Activated naive CD4-positive, alpha-beta T cell treated with anti-CD3 and anti-CD28 coated beads for 36 hours (primary cell): ENCODE results near the gene MRPL1. TPM values are rescaled to one million over a fixed set of nuclear protein-coding genes. Genes with fewer than 3 reads are reported as not detected.

Experiments used
- CTCF ChIA-PET: fragments of 350-600 bp; sonication (Branson Sonifier 250); formaldehyde crosslinking; loops from one replicate; lab custom pipeline; 2021; ENCODE audit warnings: antibody characterized with exemption; lab: Charles Lee
- DNase-seq: peaks from one replicate; pipeline ENCODE4 v3.0.0-alpha.2; 2020
- H3K27ac Mint-ChIP-seq: one replicate; pipeline ENCODE4 v1.8.0; 2021; ENCODE audit warnings: mild to moderate bottlenecking, mixed read lengths
- H3K27me3 Mint-ChIP-seq: one replicate; pipeline ENCODE4 v1.8.0; 2021; ENCODE audit warnings: low read depth, mixed read lengths
- H3K36me3 Mint-ChIP-seq: one replicate; pipeline ENCODE4 v1.8.0; 2021; ENCODE audit warnings: low read depth, mixed read lengths
- H3K4me1 Mint-ChIP-seq: one replicate; pipeline ENCODE4 v1.8.0; 2021; ENCODE audit warnings: low read depth, mixed read lengths
- H3K4me3 Mint-ChIP-seq: one replicate; pipeline ENCODE4 v1.8.0; 2021; ENCODE audit warnings: mild to moderate bottlenecking, moderate library complexity, mixed read lengths
- H3K9me3 Mint-ChIP-seq: one replicate; pipeline ENCODE4 v1.8.0; 2021; ENCODE audit warnings: mixed read lengths
- intact Hi-C: fragments of 100-400 bp; cut with micrococcal nuclease; formaldehyde crosslinking; loops from one replicate; pipeline ENCODE4 v1.15.1; 2023
- total RNA-seq, 2 experiments: library from RNA; stranded (reverse); gene quantifications; one replicate each; pipeline ENCODE4 v1.2.3, GENCODE V29; 2021

Gene MRPL1
- 10 to 100 TPM; 37.5 to 39.8 TPM for total RNA-seq

DNA sequence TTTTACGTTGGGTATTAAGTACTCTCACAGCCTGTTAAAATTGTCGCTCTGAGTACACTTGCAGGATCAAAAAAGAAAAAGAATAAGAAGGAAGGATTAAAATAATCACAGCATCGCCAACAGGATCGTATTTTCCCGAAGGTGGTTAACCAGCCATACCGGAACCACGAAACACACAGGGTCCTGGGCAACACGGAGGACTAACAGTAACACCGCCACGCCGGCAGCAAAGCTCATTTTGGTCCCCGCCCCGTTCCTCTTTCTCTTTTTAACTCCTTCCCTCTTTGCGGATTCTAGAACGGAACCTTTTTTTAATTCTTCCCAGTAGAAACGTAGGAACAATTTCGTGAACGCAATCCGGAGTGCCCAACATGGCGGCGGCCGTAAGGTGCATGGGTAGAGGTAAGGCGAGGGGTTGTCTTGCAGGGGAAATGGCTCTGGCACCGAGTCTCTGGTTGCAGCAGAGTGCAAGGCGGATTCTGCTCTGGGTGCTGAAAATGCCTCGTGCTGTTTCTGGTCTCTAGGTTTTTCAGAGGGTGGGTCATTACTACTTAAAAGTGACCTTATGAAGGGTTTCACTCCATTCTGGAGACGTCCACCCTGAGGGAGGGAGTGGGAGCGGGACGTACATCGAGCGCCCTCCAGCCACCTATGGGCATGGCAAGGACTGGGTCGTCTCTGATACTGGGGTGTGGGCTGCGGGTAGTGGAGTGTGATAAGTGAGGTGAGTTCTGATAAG lies at the start of gene MRPL1:
Gene MRPL1 (plus strand): TSS at position 353 of the 739 bp plus-strand sequence. CDS start 19 bp downstream, at position 372.
- Mint-ChIP-seq H3K36me3 (peaks cover 19% of the 10 kb centered on the region), H3K4me1 (peaks cover 58% of the 10 kb centered on the region), H3K27me3 (peaks cover 4% of the 10 kb centered on the region), H3K4me3 (peak within 1 kb of the TSS; percentile 91), H3K27ac (peak within 1 kb of the TSS; percentile 100), H3K9me3 (peaks cover 1% of the 10 kb centered on the region)
- intact Hi-C loops: loop anchor here (1.0 to 5.0 kb wide), 13 partner anchors 8 to 915 kb away; partner anchors contain the start of gene BMP2K
- CTCF ChIA-PET: interaction anchor here (0.6 to 9.2 kb wide), 10 partner anchors 10 to 243 kb away, joined by 3 to 69 read pairs (median 3); partner anchors contain the start of gene CNOT6L
- DNase-seq: peak; percentile 91

GRCh38 chr4:77815636-77816035 lies 47.0 kb upstream of the MRPL1 start:
- DNase-seq: no peak
- peaks cover 58% of the 10 kb centered on the region for H3K4me1 Mint-ChIP-seq

DNA sequence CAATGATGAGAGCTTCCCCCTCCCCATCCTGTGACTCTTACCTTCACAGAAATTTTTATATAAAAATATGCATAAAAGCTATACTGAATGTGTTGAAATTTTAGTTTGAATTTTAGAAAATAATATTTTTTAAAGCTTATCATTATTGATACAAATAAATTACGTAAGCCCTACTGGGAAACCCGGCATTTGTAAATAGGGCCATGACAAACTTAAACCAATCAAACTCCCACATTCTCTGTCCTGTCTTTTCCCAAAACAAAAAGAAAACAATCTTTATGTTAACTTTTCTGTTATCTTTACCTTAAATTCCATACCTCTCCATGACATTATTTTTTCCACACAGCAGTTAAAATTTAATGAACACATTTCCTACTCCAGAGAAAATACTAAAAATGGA lies 46.1 kb upstream of the MRPL1 start:
- no peaks in the 10 kb centered on the region for H3K27me3 Mint-ChIP-seq
- intact Hi-C loops: loop anchor here (1.0 to 5.0 kb wide), 4 partner anchors 15 to 241 kb away; partner anchors contain the start of gene FRAS1
- CTCF ChIA-PET: interaction anchor here (2.5 to 5.9 kb wide), 3 partner anchors 9 to 42 kb away, joined by 8 to 69 read pairs (median 11); partner anchors contain the start of gene MRPL1
- H3K4me1 Mint-ChIP-seq: peaks cover 54% of the 10 kb centered on the region
- H3K9me3 Mint-ChIP-seq: no peaks in the 10 kb centered on the region
- peak overlapping the region; percentile 8 for H3K4me3 Mint-ChIP-seq
- no peak for DNase-seq
- peak overlapping the region; percentile 48 for H3K27ac Mint-ChIP-seq
- peaks cover 18% of the 10 kb centered on the region for H3K36me3 Mint-ChIP-seq

More at GRCh38 chr4:77815636-77816035, 47.0 kb upstream of the MRPL1 start:
- peaks cover 12% of the 10 kb centered on the region for H3K36me3 Mint-ChIP-seq
- H3K9me3 Mint-ChIP-seq: no peaks in the 10 kb centered on the region
- H3K27ac Mint-ChIP-seq: peak overlapping the region; percentile 22
- H3K4me3 Mint-ChIP-seq: peak overlapping the region; percentile 5
- intact Hi-C loops: loop anchor here (1.0 to 5.0 kb wide), 5 partner anchors 14 to 242 kb away; partner anchors contain the start of gene FRAS1
- no peaks in the 10 kb centered on the region for H3K27me3 Mint-ChIP-seq
- CTCF ChIA-PET: no interaction called here

- DNase-seq: peak; percentile 37
- intact Hi-C loops: loop anchor here (1.0 to 5.0 kb wide), 4 partner anchors 7 to 240 kb away; partner anchors contain the start of gene FRAS1
- H3K4me1 Mint-ChIP-seq: peaks cover 55% of the 10 kb centered on the region
- no peaks in the 10 kb centered on the region for H3K27me3 Mint-ChIP-seq
- CTCF ChIA-PET: interaction anchor here (0.6 to 5.9 kb wide), 10 partner anchors 10 to 1124 kb away, joined by 3 to 69 read pairs (median 5); partner anchors contain the start of gene MRPL1
- H3K4me3 Mint-ChIP-seq: peak overlapping the region; percentile 96
- peak overlapping the region; percentile 96 for H3K27ac Mint-ChIP-seq
- H3K36me3 Mint-ChIP-seq: peaks cover 18% of the 10 kb centered on the region
- no peaks in the 10 kb centered on the region for H3K9me3 Mint-ChIP-seq
Observed at GRCh38 chr4:77817304-77818072, 45.1 kb upstream of the MRPL1 start.

- intact Hi-C loops: loop anchor here (1.0 to 5.0 kb wide), 4 partner anchors 8 to 239 kb away; partner anchors contain the start of gene FRAS1
- Mint-ChIP-seq H3K9me3 (no peaks in the 10 kb centered on the region), H3K4me1 (peaks cover 55% of the 10 kb centered on the region), H3K36me3 (peaks cover 18% of the 10 kb centered on the region), H3K4me3 (peak overlapping the region; percentile 96), H3K27me3 (no peaks in the 10 kb centered on the region), H3K27ac (peak overlapping the region; percentile 96)
- peak; percentile 69 for DNase-seq
- CTCF ChIA-PET: interaction anchor here (0.6 to 5.9 kb wide), 9 partner anchors 11 to 1123 kb away, joined by 3 to 69 read pairs (median 5); partner anchors contain the start of gene MRPL1
Observed at GRCh38 chr4:77818073-77818601, 44.5 kb upstream of the MRPL1 start.

- peak; percentile 72 for DNase-seq
- H3K4me1 Mint-ChIP-seq: peaks cover 51% of the 10 kb centered on the region
- H3K27ac Mint-ChIP-seq: peak within 1 kb of the TSS; percentile 99
- no peaks in the 10 kb centered on the region for H3K27me3 Mint-ChIP-seq
- no peaks in the 10 kb centered on the region for H3K9me3 Mint-ChIP-seq
- peak within 1 kb of the TSS; percentile 97 for H3K4me3 Mint-ChIP-seq
- peaks cover 18% of the 10 kb centered on the region for H3K36me3 Mint-ChIP-seq
- intact Hi-C loops: loop anchor here (1.0 to 5.0 kb wide), 4 partner anchors 9 to 238 kb away; partner anchors contain the start of gene FRAS1
- CTCF ChIA-PET: interaction anchor here (0.9 to 5.9 kb wide), 7 partner anchors 12 to 69 kb away, joined by 4 to 69 read pairs (median 6); partner anchors contain the start of gene MRPL1
Observed at GRCh38 chr4:77818602-77819403, 43.8 kb upstream of the MRPL1 start, which contains the start of gene CNOT6L. TSS of gene CNOT6L (minus strand) at chr4:77819368. CDS start at chr4:77819308, 60 bp downstream.

GRCh38 chr4:77819404-77819842 lies 43.2 kb upstream of the MRPL1 start:
- CTCF ChIA-PET: interaction anchor here (0.6 to 5.9 kb wide), 2 partner anchors 25 to 39 kb away, joined by 4 to 69 read pairs; partner anchors contain the start of gene MRPL1
- H3K27me3 Mint-ChIP-seq: no peaks in the 10 kb centered on the region
- no peaks in the 10 kb centered on the region for H3K9me3 Mint-ChIP-seq
- peaks cover 18% of the 10 kb centered on the region for H3K36me3 Mint-ChIP-seq
- peak overlapping the region; percentile 99 for H3K27ac Mint-ChIP-seq
- intact Hi-C loops: loop anchor here (5.0 kb wide), 3 partner anchors 102 to 238 kb away; partner anchors contain the start of gene FRAS1
- peaks cover 47% of the 10 kb centered on the region for H3K4me1 Mint-ChIP-seq
- DNase-seq: no peak
- H3K4me3 Mint-ChIP-seq: peak overlapping the region; percentile 97

GRCh38 chr4:77819843-77820648 lies 42.6 kb upstream of the MRPL1 start:
- peaks cover 18% of the 10 kb centered on the region for H3K36me3 Mint-ChIP-seq
- peaks cover 44% of the 10 kb centered on the region for H3K4me1 Mint-ChIP-seq
- no peaks in the 10 kb centered on the region for H3K27me3 Mint-ChIP-seq

DNA sequence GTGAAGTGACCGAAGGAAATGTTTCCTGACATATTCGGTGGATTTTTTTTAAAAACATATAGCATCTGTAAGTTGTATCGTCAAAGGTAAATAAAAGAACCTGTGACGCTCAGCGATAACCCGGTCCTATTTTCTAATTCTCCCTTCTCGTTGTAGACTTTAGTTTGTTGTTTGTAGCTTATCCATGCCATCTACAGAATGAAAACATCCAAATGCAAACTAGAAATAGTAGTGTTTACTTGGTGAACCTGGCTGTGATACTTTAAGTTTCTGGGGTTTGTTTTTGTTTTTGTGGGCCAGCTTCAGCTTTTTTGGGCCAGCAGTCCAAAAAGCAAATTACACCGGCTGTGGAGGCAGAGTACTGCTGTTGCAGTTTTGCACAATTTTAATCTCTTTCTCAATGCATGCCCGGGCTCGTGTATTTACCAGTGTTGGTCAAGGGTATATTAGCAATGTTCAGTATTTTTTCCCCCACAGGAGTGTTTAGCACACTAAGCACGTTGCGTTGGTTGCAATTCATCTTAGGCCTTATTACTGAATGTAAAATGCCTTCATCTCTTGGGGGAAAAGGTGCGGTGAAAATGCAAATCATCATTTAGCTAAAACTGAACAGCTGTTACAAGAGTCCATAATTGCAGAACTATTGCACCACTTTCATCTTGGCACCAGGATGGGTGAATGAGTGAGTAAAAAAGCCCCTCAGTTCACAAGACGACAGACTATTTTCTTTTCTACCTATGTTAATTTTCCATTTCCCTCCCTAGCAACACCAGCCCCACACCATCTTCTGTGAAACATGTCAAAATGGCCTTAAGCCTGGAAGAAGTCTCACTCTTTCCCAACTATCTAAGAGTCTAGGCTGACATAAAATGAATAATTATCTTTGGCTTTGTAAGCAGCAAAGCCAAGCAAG lies 41.7 kb upstream of the MRPL1 start:
- H3K9me3 Mint-ChIP-seq: no peaks in the 10 kb centered on the region
- H3K27ac Mint-ChIP-seq: peak overlapping the region; percentile 98
- intact Hi-C loops: loop anchor here (1.0 to 2.0 kb wide), 9 partner anchors 20 to 836 kb away; partner anchors contain the start of gene MRPL1
- peaks cover 18% of the 10 kb centered on the region for H3K36me3 Mint-ChIP-seq
- CTCF ChIA-PET: interaction anchor here (1.0 to 5.9 kb wide), 4 partner anchors 12 to 356 kb away, joined by 3 to 69 read pairs (median 4); partner anchors contain the start of gene MRPL1
- peaks cover 39% of the 10 kb centered on the region for H3K4me1 Mint-ChIP-seq
- peak; percentile 69 for DNase-seq
- H3K27me3 Mint-ChIP-seq: no peaks in the 10 kb centered on the region
- H3K4me3 Mint-ChIP-seq: peak overlapping the region; percentile 97

More at GRCh38 chr4:77819843-77820648, 42.6 kb upstream of the MRPL1 start:
- CTCF ChIA-PET: interaction anchor here (0.6 to 5.9 kb wide), 5 partner anchors 13 to 355 kb away, joined by 3 to 69 read pairs (median 4); partner anchors contain the start of gene MRPL1
- intact Hi-C loops: loop anchor here (1.0 to 5.0 kb wide), 6 partner anchors 103 to 744 kb away; partner anchors contain the start of gene FRAS1
- peak overlapping the region; percentile 98 for H3K27ac Mint-ChIP-seq
- H3K9me3 Mint-ChIP-seq: no peaks in the 10 kb centered on the region
- H3K4me3 Mint-ChIP-seq: peak overlapping the region; percentile 97
- peak; percentile 97 for DNase-seq
